RWPE1 (cell line): ENCODE results near the gene ZNF506.
A peak's percentile ranks its signal among the peaks of the same experiment; 100 is the strongest.
"Not testable (repeated sequence)": the region's sequence is repeated elsewhere in the genome, so short reads cannot be mapped to it uniquely, and the experiment has no call there.

Experiments used
- CTCF ChIA-PET: fragments of 350-600 bp; sonication (Branson Sonifier 250); formaldehyde crosslinking; extraction: SDS; loops from one replicate; lab custom pipeline; 2021; lab: Yijun Ruan, JAX
- POLR2A ChIA-PET: fragments of 400-600 bp; formaldehyde crosslinking; extraction: SDS; loops from one replicate; lab custom pipeline; 2020; ENCODE audit warnings: antibody characterized with exemption; ENCODE audit not compliant: low non-redundant PET; lab: Yijun Ruan, JAX
- DNase-seq: peaks from one replicate; pipeline ENCODE4 v3.0.0; 2012; ENCODE audit warnings: low spot score
- H3K27ac ChIP-seq: fragments of 450-650 bp; 2 replicates; pipeline ENCODE4 v1.5.1; 2017
- CTCF ChIP-seq: fragments of 450-650 bp; conservative IDR thresholded peaks from 2 replicates; pipeline ENCODE4 v1.5.1; 2017; ENCODE audit warnings: low read depth, mild to moderate bottlenecking

The ZNF506 gene

GRCh38 chr19:19849056-19849455 lies 27.5 kb upstream of the ZNF506 start:
- ChIA-PET POLR2A (no interaction called here), CTCF (interaction anchor here (0.6 kb wide), 1 partner anchor 74 kb away, joined by 6 read pairs; no protein-coding TSS in a partner anchor)
- no peak for DNase-seq
- H3K27ac ChIP-seq = no peak overlapping the region
- no peak for TF ChIP-seq CTCF

DNA sequence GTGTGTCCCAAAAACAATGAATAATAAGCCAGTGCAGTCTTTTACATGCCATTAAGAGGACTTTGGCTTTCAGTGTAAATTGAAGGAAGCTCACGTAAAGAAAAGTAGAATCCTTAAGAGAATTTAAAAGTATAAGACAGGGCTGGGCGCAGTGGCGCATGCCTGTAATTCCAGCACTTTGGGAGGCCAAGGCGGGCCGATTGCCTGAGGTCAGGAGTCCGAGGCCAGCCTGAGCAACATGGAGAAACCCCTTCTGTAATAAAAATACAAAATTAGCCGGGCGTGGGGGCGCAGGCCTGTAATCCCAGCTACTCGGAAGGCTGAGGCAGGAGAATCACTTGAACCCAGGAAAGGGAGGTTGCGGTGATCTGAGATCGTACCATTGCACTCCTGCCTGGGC lies 26.2 kb upstream of the ZNF506 start:
- CTCF ChIA-PET = no interaction called here
- TF ChIP-seq CTCF = no peak
- POLR2A ChIA-PET = no interaction called here
- no peak for DNase-seq
- H3K27ac ChIP-seq = no peak overlapping the region

DNA sequence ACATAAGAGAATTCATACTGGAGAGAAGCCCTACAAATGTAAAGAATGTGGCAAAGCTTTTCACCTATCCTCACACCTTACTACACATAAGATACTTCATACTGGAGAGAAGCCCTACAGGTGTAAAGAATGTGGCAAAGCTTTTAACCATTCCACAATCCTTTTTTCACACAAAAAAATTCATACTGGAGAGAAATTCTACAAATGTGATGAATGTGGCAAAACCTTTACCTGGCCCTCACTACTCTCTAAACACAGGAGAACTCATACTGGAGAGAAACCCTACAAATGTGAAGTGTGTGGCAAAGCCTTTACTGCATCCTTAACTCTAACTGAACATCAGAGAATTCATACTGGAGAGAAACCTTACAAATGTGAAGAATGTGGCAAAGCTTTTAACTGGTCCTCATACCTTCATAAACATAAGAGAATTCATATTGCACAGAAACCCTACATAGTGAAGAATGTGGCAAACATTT lies 14.0 kb upstream of the ZNF506 start:
- TF ChIP-seq CTCF = no peak
- no peak for DNase-seq
- no peak overlapping the region for H3K27ac ChIP-seq
- CTCF ChIA-PET = no interaction called here
- POLR2A ChIA-PET = no interaction called here

DNA sequence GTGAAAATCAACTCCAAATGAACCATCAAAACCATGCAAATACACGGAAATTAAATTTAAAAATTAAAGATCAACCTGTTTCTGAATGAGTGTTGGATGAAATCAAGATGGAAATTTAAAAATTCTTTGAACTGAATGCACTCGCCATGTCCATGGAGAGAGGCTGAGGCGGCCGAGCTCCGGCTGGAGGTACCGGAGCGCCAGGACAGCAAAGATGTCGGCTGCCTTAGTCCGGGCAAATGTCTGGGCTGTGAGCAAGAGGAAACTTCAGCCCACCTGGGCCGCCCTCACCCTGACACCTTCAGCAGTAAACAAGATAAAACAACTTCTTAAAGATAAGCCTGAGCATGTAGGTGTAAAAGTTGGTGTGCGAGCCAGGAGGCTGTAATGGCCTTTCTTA lies 5.3 kb upstream of the ZNF506 start:
- ChIA-PET CTCF (no interaction called here), POLR2A (interaction anchor here (0.7 kb wide), 1 partner anchor 496 kb away, joined by 3 read pairs; no protein-coding TSS in a partner anchor)
- DNase-seq = no peak

DNA sequence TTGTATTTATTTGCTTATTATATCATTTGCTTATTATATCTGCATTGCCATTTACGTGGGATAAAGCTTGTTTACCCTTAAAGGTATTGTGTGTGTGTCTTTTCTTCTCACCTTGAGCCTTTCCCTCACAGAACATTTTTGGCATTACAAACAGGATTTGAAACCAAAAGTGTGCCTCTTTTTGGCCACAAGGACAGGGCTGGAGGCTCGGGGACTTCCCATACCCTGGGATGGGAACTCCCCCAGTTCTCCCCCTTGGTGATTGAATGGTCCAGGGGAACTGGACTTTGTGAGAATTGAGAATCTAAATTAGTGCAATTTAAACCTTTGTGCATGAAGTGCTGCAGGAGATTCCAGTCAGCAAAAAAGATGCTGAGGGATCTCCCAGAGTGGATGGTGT lies 2.4 kb upstream of the ZNF506 start:
- CTCF ChIA-PET = no interaction called here
- no peak overlapping the region for H3K27ac ChIP-seq
- POLR2A ChIA-PET = no interaction called here
- TF ChIP-seq CTCF = no peak
- DNase-seq = no peak

More for the DNA sequence above, 5.3 kb upstream of the ZNF506 start:
- no peak overlapping the region for H3K27ac ChIP-seq
- no peak for TF ChIP-seq CTCF

- H3K27ac ChIP-seq = peak overlapping the region; percentile 85
- CTCF ChIA-PET, DNase-seq: not testable (repeated sequence)
- POLR2A ChIA-PET = interaction anchor here (0.5 to 0.8 kb wide), 3 partner anchors 46 to 306 kb away, joined by 3 to 8 read pairs (median 3); partner anchors contain the start of gene NDUFA13
Observed at GRCh38 chr19:19821976-19822375, 426 bp upstream of the ZNF506 start.

GRCh38 chr19:19820774-19821320 lies 703 bp downstream of the ZNF506 start:
- ChIA-PET CTCF (interaction anchor here (0.6 to 0.7 kb wide), 3 partner anchors 10 to 193 kb away, joined by 3 to 4 read pairs (median 3); partner anchors contain the start of gene LPAR2), POLR2A (interaction anchor here (1.0 kb wide), 1 partner anchor 88 kb away, joined by 3 read pairs; the partner anchor contains the start of gene ZNF14)
- peak overlapping the region; percentile 85 for H3K27ac ChIP-seq
- peak; percentile 1 for DNase-seq
- no peak for TF ChIP-seq CTCF
